ENCODE measurements around the gene EGFR. TPM values are rescaled to one million over a fixed set of nuclear protein-coding genes. Genes with fewer than 3 reads are reported as not detected.

The EGFR gene
- polyA plus RNA-seq, 1 experiment, result 62.6 TPM

GRCh38 chr7:55135462-55135861, 116.6 kb downstream of the EGFR start:
- DNase-seq (ENCODE audit: low read depth, low spot score), result no peak
- no peaks in the 10 kb centered on the region for H3K27me3 ChIP-seq (ENCODE audit: control insufficient read depth, insufficient read depth, low read length)
- no peak for TF ChIP-seq CTCF (IDR thresholded peaks at IDR 0.05; ENCODE audit: low read depth, low read length)
- CTCF ChIA-PET, result interaction anchor here (1.0 kb wide), 1 partner anchor 120 kb away, joined by 4 read pairs; no protein-coding TSS in a partner anchor
- no peaks in the 10 kb centered on the region; the same call in 1 of the 2 replicates for H3K9me3 ChIP-seq (ENCODE audit: control insufficient read depth, insufficient read depth, low read length)
- POLR2A ChIA-PET, result no interaction called here
- H3K27ac ChIP-seq (ENCODE audit: low read depth, low read length), result no peak overlapping the region
- no peak overlapping the region for H3K4me3 ChIP-seq (ENCODE audit: low read depth, low read length)

- DNase-seq (ENCODE audit: low read depth, low spot score), result no peak
- H3K27me3 ChIP-seq (ENCODE audit: control insufficient read depth, insufficient read depth, low read length), result no peaks in the 10 kb centered on the region
- H3K27ac ChIP-seq (ENCODE audit: low read depth, low read length), result no peak overlapping the region
- TF ChIP-seq CTCF (IDR thresholded peaks at IDR 0.05; ENCODE audit: low read depth, low read length), result no peak
- H3K9me3 ChIP-seq (ENCODE audit: control insufficient read depth, insufficient read depth, low read length), result no peaks in the 10 kb centered on the region; the same call in 1 of the 2 replicates
- no peak overlapping the region for H3K4me3 ChIP-seq (ENCODE audit: low read depth, low read length)
- ChIA-PET POLR2A (interaction anchor here (0.6 kb wide), 1 partner anchor 73 kb away, joined by 6 read pairs; no protein-coding TSS in a partner anchor), CTCF (interaction anchor here (3.4 kb wide), 1 partner anchor 116 kb away, joined by 11 read pairs; no protein-coding TSS in a partner anchor)
Measured at GRCh38 chr7:55138663-55139062, 119.8 kb downstream of the EGFR start.

GRCh38 chr7:55140221-55140940, 121.6 kb downstream of the EGFR start:
- POLR2A ChIA-PET, result no interaction called here
- H3K4me3 ChIP-seq (ENCODE audit: low read depth, low read length), result no peak overlapping the region
- no peaks in the 10 kb centered on the region for H3K27me3 ChIP-seq (ENCODE audit: control insufficient read depth, insufficient read depth, low read length)
- peak; percentile 37 for DNase-seq (ENCODE audit: low read depth, low spot score)
- H3K27ac ChIP-seq (ENCODE audit: low read depth, low read length), result peak overlapping the region; percentile 12
- H3K9me3 ChIP-seq (ENCODE audit: control insufficient read depth, insufficient read depth, low read length), result no peaks in the 10 kb centered on the region; the same call in 1 of the 2 replicates
- CTCF ChIA-PET, result interaction anchor here (1.3 to 3.8 kb wide), 2 partner anchors 115 to 366 kb away, joined by 4 to 14 read pairs; no protein-coding TSS in a partner anchor
- no peak for TF ChIP-seq CTCF (IDR thresholded peaks at IDR 0.05; ENCODE audit: low read depth, low read length)

- ChIA-PET POLR2A (no interaction called here), CTCF (interaction anchor here (1.3 to 3.8 kb wide), 2 partner anchors 114 to 367 kb away, joined by 4 to 14 read pairs; no protein-coding TSS in a partner anchor)
- Histone ChIP-seq H3K27me3 (ENCODE audit: control insufficient read depth, insufficient read depth, low read length) (no peaks in the 10 kb centered on the region), H3K9me3 (ENCODE audit: control insufficient read depth, insufficient read depth, low read length) (no peaks in the 10 kb centered on the region; the same call in 1 of the 2 replicates), H3K27ac (ENCODE audit: low read depth, low read length) (peak overlapping the region; percentile 52), H3K4me3 (ENCODE audit: low read depth, low read length) (no peak overlapping the region)
- no peak for DNase-seq (ENCODE audit: low read depth, low spot score)
- TF ChIP-seq CTCF (IDR thresholded peaks at IDR 0.05; ENCODE audit: low read depth, low read length), result no peak
Measured at GRCh38 chr7:55140941-55141278, 122.1 kb downstream of the EGFR start.
